Measurements from ENCODE around the gene TMEM134.
"Not testable (repeated sequence)": the region's sequence is repeated elsewhere in the genome, so short reads cannot be mapped to it uniquely, and the experiment has no call there.

The TMEM134 gene

GRCh38 chr11:67468759-67469507 is at the start of gene TMEM134:
TSS of gene TMEM134 (minus strand) at chr11:67469251. CDS start at chr11:67469192, 59 bp downstream.
- peak; percentile 64 for DNase-seq

- no peak for DNase-seq
These were observed 48.9 kb upstream of the TMEM134 start for GRCh38 chr11:67517784-67518552.

GRCh38 chr11:67516806-67517205 is 47.8 kb upstream of the TMEM134 start:
- no peak for DNase-seq

DNA sequence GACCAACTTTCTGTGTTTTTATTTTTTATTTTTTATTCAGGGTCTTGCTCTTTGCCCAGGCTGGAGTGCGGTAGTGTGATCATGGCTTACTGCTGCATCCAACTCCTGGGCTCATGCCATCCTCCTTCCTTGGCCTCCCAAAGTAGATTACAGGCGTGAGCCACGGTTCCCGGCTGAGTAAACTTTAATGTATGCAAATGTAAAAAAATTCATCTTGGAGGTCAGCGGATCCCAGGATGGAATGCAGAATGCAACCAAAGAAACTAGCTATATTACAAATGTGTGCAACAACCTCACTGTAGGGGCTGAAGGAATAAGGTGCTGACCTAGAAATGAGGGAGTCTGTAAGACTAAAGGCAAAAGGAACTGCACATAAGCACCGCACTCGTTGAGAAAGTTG is 45.1 kb upstream of the TMEM134 start:
- DNase-seq = no peak

GRCh38 chr11:67511558-67511957 is 42.5 kb upstream of the TMEM134 start:
- not testable (repeated sequence) for DNase-seq

DNA sequence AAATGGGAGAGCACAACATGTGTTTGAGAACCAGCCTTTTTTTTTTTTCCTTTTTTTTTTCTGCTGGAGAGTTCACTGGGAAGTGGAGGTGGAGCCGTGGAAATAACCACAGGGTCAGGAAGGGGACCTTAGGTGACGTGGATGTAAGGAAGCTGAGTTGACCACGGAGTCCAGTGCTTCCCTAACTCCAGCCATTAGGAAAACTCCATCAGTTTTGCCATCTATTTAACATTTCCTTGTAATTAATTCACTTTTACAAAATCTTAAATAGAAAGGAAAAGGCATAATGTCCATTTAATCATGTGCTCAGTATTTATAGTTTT is 40.9 kb upstream of the TMEM134 start:
- DNase-seq = no peak

- peak; percentile 84 for DNase-seq
These were observed 39.6 kb upstream of the TMEM134 start for GRCh38 chr11:67508486-67509121.

- peak; percentile 95 for DNase-seq
These were observed 38.9 kb upstream of the TMEM134 start, which contains the start of gene CDK2AP2 for GRCh38 chr11:67507864-67508485. TSS of gene CDK2AP2 (minus strand) at chr11:67508162. CDS start at chr11:67508082, 80 bp downstream.

GRCh38 chr11:67507242-67507863 is 38.3 kb upstream of the TMEM134 start:
- DNase-seq = no peak

GRCh38 chr11:67506426-67507051 is 37.5 kb upstream of the TMEM134 start:
- no peak for DNase-seq

DNA sequence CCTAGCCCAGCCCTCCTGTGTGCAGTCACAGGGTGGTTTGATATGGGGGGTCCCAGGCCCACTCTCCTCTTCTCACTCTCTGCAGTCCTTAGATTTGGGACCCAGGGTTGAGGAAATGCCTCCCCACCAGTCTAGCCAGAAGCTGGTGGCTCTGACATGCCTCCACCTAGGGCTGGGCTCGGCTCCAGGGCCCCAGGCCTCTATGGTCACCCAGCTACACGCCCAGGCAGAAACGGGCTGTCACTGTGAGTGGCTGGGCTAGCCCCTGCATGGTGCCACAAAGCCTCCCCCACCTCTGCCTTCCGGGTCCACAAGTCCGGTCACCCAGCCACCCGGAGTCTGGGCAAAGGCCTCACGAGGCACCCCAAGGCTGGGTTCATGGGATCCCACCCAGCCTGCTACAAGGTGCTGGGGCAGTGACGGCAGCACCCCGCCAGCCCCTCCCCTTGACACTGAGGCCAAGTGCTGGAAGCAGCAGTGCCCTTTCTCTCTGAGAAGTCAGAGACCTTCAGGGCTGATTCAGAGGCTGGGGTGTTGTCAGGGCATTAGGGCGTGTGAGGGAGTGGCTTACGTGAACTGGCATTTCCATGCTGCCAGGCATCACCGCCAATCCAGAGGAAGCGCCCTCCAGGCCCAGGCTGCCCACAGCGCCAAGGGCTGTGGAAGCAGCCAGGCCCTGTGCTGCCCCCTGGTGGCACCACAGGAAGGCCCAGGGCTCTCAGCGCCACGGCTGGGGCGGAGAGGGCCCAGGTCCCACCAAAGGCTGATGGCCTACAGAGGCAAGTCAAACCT is 36.8 kb upstream of the TMEM134 start:
- DNase-seq = peak; percentile 77

GRCh38 chr11:67504950-67505581 is 36.0 kb upstream of the TMEM134 start, which contains the start of gene PITPNM1:
TSS of gene PITPNM1 (minus strand) at chr11:67505363. CDS start at chr11:67504180, 1,183 bp downstream.
- no peak for DNase-seq

DNA sequence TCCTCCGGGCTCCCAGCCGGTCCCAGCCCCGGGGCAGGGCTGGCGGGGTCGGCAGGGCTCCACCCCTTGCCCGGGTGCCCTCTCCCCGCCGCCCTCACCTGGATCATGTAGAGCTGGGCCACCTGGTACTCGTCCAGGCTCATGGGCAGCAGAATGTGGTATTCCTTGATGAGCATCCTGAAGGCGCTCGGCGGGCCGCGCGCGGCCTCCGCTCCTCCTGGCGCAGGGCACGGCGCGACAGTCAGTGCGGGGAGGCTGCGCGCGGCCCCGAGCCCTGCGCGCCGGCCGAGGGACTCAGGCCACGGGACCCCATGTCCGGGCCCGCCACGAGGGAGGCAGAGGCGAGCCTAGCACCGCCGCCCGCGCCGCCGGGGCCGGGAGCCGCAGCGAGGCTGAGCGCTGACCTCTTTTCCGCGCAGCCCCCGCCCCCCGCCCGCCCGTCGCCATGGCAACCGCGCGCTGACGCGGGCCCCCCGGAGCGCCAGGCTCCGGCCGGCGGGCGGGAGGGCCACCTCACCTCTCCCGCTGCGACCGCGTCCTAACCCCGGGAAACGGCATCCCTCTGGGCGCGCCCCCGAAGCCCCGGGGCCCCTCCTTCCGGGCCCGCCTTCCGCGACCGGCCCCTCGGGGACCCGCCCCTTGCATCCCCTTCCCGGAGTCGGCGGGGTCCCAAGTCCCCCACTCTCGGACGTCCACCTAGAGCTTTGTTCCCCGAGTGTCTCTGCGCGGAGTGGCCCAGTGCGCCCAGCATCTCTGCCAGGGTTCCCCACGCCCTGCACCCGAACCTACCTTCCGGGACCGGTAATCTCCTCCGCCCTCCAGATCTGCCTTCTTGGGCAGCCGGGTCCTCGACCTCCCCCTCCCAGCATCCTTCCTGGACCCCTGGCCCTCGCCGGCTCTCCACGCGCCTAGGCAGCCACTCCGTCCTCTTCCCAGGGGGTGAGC is 35.2 kb upstream of the TMEM134 start:
- DNase-seq = no peak

- no peak for DNase-seq
These were observed 34.3 kb upstream of the TMEM134 start for GRCh38 chr11:67503119-67504004.

DNA sequence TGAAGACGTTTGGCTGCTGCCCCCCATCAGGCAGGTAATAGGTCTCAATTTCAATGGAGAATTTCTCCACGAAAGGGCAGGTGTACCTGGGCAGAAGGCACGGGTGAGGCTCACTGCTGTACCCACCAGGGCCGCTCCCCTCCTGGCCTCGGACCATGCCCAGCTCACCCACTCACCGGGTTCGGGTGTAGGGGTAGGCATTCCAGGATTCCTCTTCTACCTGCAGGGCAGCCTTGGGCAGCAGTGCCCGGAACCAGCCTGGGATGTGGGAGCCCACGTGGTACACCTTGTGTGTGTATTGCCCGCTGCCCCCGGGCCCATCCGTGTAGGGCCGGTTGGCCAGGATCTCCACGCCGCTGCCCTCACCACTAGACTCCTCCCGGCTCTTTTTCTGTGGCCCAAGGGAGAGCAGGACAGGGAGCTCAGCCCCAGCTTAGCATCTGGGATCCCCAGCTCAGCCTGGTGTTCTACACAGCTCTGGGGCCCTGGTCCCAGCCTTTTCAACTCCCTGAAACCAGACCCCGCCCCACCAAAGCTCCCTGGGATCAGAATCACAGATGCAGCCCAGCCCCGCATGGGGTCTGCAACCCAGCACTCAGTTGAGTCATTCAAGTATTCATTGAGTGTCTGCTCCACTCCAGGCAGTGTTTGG is 33.4 kb upstream of the TMEM134 start:
- DNase-seq = no peak

- DNase-seq = no peak
These were observed 32.8 kb upstream of the TMEM134 start for GRCh38 chr11:67501854-67502253.

- no peak for DNase-seq
These were observed 32.0 kb upstream of the TMEM134 start for GRCh38 chr11:67500831-67501715.

All from NCI-H1694 (cell line).